Activated naive CD8-positive, alpha-beta T cell treated with anti-CD3 and anti-CD28 coated beads for 36 hours (primary cell): Measurements from ENCODE around the gene PRKAR1B. TPM values are rescaled to one million over a fixed set of nuclear protein-coding genes. Genes with fewer than 3 reads are reported as not detected.
"Not testable (repeated sequence)": the region's sequence is repeated elsewhere in the genome, so short reads cannot be mapped to it uniquely, and the experiment has no call there.

ENCODE experiments used
- DNase-seq: peaks from one replicate; pipeline ENCODE4 v3.0.0; 2021
- H3K27ac Mint-ChIP-seq: one replicate; pipeline ENCODE4 v1.8.0; 2022; ENCODE audit warnings: mild to moderate bottlenecking, moderate library complexity, mixed read lengths
- H3K27me3 Mint-ChIP-seq: one replicate; pipeline ENCODE4 v1.8.0; 2022; ENCODE audit warnings: mild to moderate bottlenecking, mixed read lengths
- H3K36me3 Mint-ChIP-seq: one replicate; pipeline ENCODE4 v1.8.0; 2021; ENCODE audit warnings: mild to moderate bottlenecking, mixed read lengths
- H3K4me1 Mint-ChIP-seq: one replicate; pipeline ENCODE4 v1.8.0; 2021; ENCODE audit warnings: mixed read lengths
- H3K4me3 Mint-ChIP-seq: one replicate; pipeline ENCODE4 v1.8.0; 2022; ENCODE audit warnings: mild to moderate bottlenecking, moderate library complexity, mixed read lengths
- H3K9me3 Mint-ChIP-seq: one replicate; pipeline ENCODE4 v1.8.0; 2022; ENCODE audit warnings: mixed read lengths
- total RNA-seq, 2 experiments: library from RNA; stranded (reverse); gene quantifications; one replicate each; pipeline ENCODE4 v1.2.3, GENCODE V29; 2021

The PRKAR1B gene
- total RNA-seq, 2 experiments from 2014 or later = 38.1 to 40.2 TPM

DNA sequence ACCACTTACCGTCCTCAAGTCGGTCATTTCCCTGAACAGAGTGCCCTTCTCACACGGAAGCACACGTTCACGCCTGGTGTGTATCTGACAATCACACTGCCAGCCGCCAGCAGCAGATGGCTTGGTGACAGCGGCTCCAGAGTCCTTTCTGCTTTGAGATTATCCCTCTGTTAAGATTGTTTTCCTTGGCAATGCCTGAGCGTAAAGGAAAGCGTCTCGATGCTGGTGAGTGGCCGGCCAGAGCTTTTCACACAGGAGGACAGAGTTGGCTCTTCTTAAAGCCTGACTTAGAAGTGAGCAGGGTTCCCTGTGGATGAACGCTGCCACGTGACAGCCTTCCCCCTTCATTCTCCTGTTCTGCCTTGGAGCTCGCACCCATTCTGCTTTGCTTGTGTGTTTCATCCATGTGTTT lies 22.1 kb upstream of the PRKAR1B start:
- no peak overlapping the region for H3K4me3 Mint-ChIP-seq
- no peaks in the 10 kb centered on the region for H3K9me3 Mint-ChIP-seq
- H3K27me3 Mint-ChIP-seq = no peaks in the 10 kb centered on the region
- no peaks in the 10 kb centered on the region for H3K4me1 Mint-ChIP-seq
- H3K36me3 Mint-ChIP-seq = peaks cover 23% of the 10 kb centered on the region
- no peak for DNase-seq
- H3K27ac Mint-ChIP-seq = no peak overlapping the region

DNA sequence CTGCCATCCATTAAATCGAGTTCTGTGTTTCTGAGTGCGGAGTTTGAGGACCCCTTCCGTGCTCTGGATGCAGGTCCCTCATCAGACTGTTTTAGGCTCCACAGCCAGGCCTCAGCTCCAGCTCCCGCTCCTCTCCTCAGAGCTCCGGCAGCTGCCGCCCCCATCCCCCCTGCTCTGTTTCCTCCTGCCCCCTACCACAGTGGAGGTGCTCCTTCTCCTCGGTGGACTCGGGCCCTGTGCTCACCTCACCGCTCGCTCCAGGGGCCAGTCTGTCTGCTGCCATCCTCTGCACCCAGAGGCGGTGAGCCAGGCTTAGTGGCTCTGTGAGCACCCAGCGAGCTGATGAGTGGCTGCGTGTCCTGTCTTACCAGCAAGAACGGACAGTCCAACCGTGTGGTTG lies 21.4 kb upstream of the PRKAR1B start:
- Mint-ChIP-seq H3K27me3 (no peaks in the 10 kb centered on the region), H3K27ac (no peak overlapping the region), H3K4me3 (no peak overlapping the region), H3K9me3 (no peaks in the 10 kb centered on the region), H3K36me3 (peaks cover 25% of the 10 kb centered on the region), H3K4me1 (no peaks in the 10 kb centered on the region)
- DNase-seq = no peak

DNA sequence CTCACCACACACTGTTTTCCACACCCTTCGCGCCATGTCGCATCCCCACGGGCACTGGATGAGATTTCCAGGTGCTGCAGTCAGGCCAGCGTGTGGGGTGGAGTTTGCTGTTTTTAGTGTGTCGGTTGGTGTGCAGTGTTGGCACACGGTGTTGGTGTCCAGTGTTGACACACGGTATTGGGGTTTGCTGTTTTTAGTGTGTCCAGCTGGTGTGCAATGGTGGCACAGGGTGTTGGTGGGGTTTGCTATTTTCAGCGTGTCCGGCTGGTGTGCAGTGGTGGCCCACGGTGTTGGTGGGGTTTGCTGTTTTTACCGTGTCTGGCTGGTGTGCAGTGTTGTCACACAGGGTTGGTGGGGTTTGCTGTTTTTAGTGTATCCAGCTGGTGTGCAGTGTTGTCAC lies 20.1 kb upstream of the PRKAR1B start:
- no peak for DNase-seq
- no peaks in the 10 kb centered on the region for H3K4me1 Mint-ChIP-seq
- H3K27me3 Mint-ChIP-seq = no peaks in the 10 kb centered on the region
- no peak overlapping the region for H3K4me3 Mint-ChIP-seq
- no peaks in the 10 kb centered on the region for H3K9me3 Mint-ChIP-seq
- H3K36me3 Mint-ChIP-seq = peaks cover 27% of the 10 kb centered on the region
- H3K27ac Mint-ChIP-seq = no peak overlapping the region

DNA sequence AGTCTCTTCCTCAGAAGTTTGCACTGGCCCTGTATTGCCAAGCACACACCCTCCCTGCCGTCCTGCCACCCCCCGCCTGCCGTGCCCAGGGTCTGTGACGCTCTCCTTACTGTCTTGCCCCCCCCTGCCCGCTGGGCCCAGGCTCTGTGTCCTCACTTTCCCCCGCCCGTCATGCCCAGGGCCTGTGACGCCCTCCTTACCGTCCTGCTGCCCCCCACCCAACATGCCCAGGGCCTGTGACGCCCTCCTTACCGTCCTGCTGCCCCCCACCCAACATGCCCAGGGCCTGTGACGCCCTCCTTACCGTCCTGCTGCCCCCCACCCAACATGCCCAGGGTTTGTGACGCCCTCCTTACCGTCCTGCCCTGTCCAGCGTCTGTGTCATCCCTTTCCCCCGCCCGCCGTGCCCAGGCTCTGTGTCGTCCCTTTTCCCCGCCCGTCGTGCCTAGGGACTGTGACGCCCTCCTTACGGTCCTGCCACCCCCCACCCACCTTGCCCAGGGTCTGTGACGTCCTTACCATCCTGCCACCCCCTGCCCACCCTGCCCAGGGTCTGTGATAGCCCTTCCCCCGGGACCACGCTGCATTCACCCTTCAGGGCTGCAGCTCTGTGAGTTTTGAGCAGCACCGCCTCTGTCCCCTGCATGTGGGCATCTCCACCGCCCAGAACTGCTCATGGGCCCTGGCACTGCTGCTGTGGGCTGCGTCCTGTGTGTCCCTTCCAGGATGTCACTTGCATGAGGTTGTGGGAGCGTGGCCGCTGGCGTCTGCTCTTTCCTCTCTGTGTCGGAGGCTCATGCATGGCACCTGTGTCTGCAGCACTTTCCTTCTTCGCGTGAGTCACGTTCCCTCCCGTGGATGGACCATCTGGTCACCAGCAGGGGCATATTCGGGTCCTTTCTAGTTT lies 19.3 kb upstream of the PRKAR1B start:
- no peaks in the 10 kb centered on the region for H3K9me3 Mint-ChIP-seq
- H3K4me1 Mint-ChIP-seq = no peaks in the 10 kb centered on the region
- no peak overlapping the region for H3K27ac Mint-ChIP-seq
- no peak for DNase-seq
- no peaks in the 10 kb centered on the region for H3K27me3 Mint-ChIP-seq
- H3K36me3 Mint-ChIP-seq = peaks cover 25% of the 10 kb centered on the region
- H3K4me3 Mint-ChIP-seq = no peak overlapping the region

DNA sequence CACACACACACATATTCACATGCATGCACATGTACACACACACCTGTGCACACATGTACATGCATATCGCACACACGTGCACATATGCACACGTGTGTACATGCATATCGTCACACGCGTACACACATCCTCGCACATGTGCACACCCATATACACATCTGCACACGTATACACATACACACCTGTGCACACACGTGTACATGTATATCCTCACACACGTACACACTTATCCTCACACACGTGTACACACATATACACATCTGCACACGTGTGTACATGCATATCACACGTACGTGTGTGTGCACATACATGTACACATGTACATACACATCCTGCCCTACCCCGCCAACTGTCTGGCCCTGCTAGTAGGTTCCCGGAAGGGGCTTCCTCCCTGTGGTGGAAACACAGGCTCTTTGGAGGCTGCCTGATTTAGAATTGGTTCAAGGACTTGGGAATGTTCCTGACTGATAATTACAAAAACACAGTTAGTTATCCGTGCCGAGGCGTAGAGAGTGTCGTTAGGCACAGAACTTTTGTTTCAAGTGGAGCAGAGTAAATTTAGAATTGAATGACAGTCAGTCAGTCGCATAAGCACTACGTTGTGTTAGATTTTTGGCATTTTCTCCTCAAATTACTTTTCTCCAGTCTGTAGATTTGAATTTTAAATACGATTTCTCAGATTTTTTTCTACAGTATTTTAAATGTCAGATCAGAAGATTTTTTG lies 18.5 kb upstream of the PRKAR1B start:
- H3K36me3 Mint-ChIP-seq = peaks cover 29% of the 10 kb centered on the region
- no peak overlapping the region for H3K27ac Mint-ChIP-seq
- no peaks in the 10 kb centered on the region for H3K4me1 Mint-ChIP-seq
- no peak overlapping the region for H3K4me3 Mint-ChIP-seq
- H3K9me3 Mint-ChIP-seq = no peaks in the 10 kb centered on the region
- DNase-seq = no peak
- no peaks in the 10 kb centered on the region for H3K27me3 Mint-ChIP-seq

DNA sequence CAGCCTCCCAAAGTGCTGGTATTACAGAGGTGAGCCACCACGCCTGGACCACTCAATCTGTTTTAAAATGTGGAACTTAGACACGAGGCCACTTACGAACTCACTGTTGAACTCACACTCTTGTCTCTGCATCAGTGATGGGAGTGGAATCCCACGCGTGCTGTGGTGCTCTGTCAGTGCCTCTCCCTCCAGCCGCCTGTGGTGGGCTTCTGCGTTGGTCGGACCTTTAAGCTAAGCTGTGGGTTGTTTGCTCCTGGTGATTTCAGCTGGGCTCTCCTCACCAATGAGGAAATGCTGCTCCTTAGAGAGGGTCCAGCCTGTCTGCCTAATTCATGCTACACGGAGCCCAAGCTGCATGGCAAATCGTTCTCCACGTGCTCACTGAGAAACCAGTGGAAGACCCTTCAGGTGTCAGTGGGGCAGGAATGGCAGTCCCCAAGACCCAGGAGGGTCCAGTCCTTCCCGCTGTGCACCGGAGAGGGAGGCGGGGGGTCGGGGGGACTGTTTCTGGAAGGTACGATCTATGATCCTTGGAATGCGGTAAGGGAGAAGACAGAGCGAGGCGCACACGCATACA lies 17.9 kb upstream of the PRKAR1B start:
- Mint-ChIP-seq H3K9me3 (no peaks in the 10 kb centered on the region), H3K27me3 (no peaks in the 10 kb centered on the region), H3K36me3 (peaks cover 29% of the 10 kb centered on the region), H3K4me3 (no peak overlapping the region), H3K27ac (no peak overlapping the region), H3K4me1 (no peaks in the 10 kb centered on the region)
- DNase-seq = no peak

DNA sequence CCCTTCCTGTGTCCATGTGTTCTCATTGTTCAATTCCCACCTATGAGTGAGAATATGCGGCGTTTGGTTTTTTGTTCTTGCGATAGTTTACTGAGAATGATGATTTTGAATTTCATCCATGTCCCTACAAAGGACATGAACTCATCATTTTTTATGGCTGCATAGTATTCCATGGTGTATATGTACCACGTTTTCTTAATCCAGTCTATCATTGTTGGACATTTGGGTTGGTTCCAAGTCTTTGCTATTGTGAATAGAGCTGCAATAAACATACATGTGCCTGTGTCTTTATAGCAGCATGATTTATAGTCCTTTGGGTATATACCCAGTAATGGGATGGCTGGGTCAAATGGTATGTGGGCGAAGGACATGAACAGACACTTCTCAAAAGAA lies 17.0 kb upstream of the PRKAR1B start:
- H3K4me1 Mint-ChIP-seq, H3K9me3 Mint-ChIP-seq, H3K4me3 Mint-ChIP-seq, DNase-seq, H3K27me3 Mint-ChIP-seq, H3K27ac Mint-ChIP-seq: not testable (repeated sequence)
- H3K36me3 Mint-ChIP-seq = peaks cover 29% of the 10 kb centered on the region

DNA sequence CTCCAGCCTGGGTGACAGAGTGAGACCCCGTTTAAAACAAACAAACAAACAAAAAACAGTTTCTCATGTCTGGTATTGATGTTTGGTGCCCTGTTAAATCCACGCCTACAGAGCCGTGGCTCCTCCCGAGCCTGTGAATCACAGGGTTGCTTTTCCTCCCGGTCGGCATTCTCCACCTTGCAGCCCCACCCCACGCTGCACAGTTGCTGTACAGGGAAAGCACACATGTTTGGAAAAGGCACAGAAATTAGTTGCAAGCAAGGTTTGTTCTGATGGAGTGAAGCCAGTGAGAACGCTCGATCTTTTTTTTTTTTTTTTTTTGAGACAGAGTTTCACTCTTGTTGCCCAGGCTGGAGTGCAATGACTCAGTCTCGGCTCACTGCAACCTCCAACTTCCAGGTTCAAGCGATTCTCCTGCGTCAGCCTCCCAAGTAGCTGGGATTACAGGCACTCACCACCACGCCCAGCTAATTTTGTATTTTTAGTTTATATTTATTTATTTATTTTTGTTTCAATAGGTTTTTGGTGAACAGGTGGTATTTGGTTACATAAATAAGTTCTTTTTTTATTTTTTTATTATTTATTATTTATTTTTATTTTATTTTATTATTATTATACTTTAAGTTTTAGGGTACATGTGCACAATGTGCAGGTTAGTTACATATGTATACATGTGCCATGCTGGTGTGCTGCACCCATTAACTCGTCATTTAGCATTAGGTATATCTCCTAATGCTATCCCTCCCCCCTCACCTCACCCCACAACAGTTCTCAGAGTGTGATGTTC lies 16.5 kb upstream of the PRKAR1B start:
- H3K4me3 Mint-ChIP-seq = not testable (repeated sequence)

DNA sequence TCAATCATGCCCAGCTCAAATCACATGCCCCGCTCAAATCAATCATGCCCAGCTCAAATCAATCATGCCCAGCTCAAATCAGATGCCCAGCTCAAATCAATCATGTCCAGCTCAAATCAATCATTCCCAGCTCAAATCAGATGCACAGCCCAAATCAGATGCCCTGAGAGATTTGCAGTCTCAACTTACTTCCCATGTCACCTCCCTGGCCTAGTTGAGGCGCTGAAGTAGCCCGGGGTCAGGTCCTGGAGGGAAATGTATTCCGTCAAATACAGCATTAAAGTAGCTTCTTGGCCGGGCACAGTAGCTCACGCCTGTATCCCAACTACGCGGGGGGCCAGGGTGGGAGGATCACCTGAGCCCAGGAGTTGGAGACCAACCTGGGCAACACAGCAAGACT lies 15.7 kb upstream of the PRKAR1B start:
- no peak for DNase-seq
- Mint-ChIP-seq H3K9me3 (no peaks in the 10 kb centered on the region), H3K27ac (no peak overlapping the region), H3K4me1 (no peaks in the 10 kb centered on the region), H3K36me3 (peaks cover 29% of the 10 kb centered on the region), H3K27me3 (no peaks in the 10 kb centered on the region), H3K4me3 (no peak overlapping the region)

More for the DNA sequence above, 16.5 kb upstream of the PRKAR1B start:
- H3K36me3 Mint-ChIP-seq = peaks cover 29% of the 10 kb centered on the region
- not testable (repeated sequence) for H3K27ac Mint-ChIP-seq, H3K4me1 Mint-ChIP-seq, H3K9me3 Mint-ChIP-seq, H3K27me3 Mint-ChIP-seq, DNase-seq

DNA sequence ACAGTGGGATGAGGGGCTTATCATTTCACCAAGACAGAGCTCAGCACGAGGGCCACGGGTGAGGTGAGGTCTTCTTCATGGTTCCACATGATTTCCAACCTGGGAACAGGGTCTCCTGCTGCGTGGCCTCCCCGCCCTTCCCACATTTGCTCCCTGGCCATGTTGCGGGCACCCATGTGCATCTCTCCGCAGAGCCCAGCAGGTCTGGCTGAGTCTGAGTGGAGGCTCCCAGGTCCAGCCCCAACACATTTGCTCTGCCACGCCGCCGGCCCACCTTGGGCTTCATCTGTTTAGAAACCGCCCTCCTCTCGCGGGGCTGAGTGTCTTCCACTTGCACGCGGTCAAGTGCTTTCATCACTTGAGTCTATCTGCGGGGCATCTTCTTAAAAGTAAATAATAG lies 14.8 kb upstream of the PRKAR1B start:
- H3K27me3 Mint-ChIP-seq = no peaks in the 10 kb centered on the region

DNA sequence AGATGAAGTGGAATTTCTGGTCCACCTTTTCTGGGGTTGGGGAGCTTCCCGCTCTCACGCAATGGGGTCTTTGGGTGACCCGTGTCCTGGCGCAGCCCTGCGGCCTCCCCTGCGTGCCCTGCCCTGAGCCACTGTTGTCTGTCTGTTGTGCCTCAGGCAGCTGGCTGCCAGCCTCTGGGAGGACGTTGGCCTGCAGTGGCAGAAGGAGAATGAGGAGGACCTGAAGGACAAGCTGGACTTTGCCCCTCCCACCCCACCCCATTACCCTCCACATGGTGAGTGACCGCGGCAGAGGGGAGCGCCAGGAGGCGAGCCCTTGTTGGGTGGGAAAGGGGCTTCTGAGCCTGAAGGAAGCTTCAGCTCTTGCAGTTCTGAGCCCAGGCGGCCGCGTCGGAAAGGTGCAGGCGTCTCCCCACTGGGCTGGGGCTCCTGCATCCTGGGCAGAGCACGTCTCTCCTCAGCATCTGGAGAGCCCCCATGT lies 14.2 kb upstream of the PRKAR1B start:
- Mint-ChIP-seq H3K4me3 (no peak overlapping the region), H3K9me3 (no peaks in the 10 kb centered on the region), H3K4me1 (peaks cover 5% of the 10 kb centered on the region), H3K27ac (no peak overlapping the region), H3K36me3 (peaks cover 37% of the 10 kb centered on the region), H3K27me3 (no peaks in the 10 kb centered on the region)
- DNase-seq = no peak

More for the DNA sequence above, 14.8 kb upstream of the PRKAR1B start:
- H3K4me1 Mint-ChIP-seq = peaks cover 5% of the 10 kb centered on the region
- no peak for DNase-seq
- no peak overlapping the region for H3K27ac Mint-ChIP-seq
- H3K4me3 Mint-ChIP-seq = no peak overlapping the region
- H3K9me3 Mint-ChIP-seq = no peaks in the 10 kb centered on the region
- H3K36me3 Mint-ChIP-seq = peaks cover 37% of the 10 kb centered on the region

DNA sequence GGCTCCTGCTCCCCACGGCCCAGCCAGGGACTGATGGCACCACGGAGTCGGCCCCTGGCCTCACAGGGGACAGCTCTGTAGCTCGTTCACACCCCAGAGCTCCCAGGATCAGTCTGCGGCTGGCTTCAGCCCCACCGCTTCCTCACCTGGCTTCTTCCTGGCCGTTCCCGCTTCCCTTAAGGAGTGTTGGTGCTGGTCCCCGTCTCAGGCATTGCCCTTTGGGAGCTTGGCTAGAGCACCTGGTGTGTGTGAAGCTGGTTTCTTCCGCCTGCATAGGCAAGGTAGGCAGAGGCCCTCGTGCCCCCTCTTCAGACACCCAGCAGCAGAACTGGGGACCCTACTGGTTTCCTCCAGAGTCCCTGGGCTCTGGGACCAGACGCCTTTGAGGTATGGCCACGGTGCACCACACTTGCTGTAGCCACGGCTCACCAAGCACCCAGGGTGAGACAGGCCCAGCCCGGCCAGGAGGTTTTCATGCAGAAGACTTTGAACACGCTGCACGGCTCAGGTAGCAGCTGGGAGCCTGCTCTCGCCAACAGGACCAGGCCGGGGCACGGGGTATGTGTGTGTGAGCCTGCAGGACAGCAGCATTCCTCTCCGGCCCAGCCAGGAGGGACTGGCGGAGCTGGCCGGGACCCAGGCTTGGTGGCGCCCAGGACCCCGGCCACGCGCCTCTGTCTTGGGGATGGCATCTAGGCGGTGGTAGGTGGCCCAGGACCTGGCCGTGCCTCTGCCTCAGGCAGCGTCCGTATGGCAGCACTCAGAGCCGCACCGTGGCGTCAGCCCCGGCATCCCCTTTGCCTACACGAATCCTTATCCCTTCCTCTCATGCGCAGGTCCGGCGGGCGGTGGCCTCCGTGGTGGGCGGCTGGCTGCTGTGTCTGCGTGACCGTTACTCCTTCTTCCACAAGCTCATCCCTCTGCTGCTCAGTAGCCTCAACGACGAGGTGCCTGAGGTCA lies 13.2 kb upstream of the PRKAR1B start:
- Mint-ChIP-seq H3K27ac (no peak overlapping the region), H3K4me1 (peaks cover 5% of the 10 kb centered on the region), H3K9me3 (no peaks in the 10 kb centered on the region), H3K36me3 (peaks cover 32% of the 10 kb centered on the region), H3K4me3 (no peak overlapping the region), H3K27me3 (no peaks in the 10 kb centered on the region)
- no peak for DNase-seq

DNA sequence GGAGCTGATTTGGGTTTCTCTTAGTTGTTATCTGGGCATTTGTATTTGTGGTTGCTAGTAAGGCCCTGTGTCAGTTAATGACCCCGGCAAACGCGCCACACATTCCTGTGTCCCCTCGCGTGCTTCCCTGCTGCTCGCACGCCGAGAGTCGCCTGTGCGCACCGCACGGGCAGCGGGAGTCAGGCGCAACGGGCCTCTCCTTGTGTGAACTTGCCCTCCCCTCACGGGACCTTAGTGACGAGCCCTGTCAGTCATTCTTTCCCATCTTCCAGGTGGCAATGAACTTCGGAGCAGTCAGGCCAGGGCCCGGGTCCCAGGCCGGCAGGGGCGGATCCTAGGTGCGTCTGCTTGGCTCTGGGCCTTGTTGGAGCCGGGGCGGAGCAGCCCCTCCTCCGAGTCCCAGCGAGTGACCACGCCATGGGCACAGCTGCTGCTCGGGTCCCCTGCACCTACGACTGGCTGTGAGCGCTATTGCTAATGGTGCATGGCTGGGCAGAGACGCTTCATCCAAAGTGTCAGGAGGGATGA lies 12.4 kb upstream of the PRKAR1B start:
- Mint-ChIP-seq H3K36me3 (peaks cover 25% of the 10 kb centered on the region), H3K4me3 (no peak overlapping the region), H3K9me3 (no peaks in the 10 kb centered on the region), H3K4me1 (peaks cover 5% of the 10 kb centered on the region), H3K27me3 (no peaks in the 10 kb centered on the region), H3K27ac (no peak overlapping the region)
- no peak for DNase-seq
